ENCODE measurements around the gene GRM1.

GRM1 gene

GRCh38 chr6:146028851-146029572, at the start of gene GRM1:
GRM1 (plus strand) TSS chr6:146029062; CDS start chr6:146029518, 456 bp downstream.
- DNase-seq: no peak

- DNase-seq: no peak
Measured at GRCh38 chr6:146009338-146009737, 19.5 kb upstream of the GRM1 start.

DNA sequence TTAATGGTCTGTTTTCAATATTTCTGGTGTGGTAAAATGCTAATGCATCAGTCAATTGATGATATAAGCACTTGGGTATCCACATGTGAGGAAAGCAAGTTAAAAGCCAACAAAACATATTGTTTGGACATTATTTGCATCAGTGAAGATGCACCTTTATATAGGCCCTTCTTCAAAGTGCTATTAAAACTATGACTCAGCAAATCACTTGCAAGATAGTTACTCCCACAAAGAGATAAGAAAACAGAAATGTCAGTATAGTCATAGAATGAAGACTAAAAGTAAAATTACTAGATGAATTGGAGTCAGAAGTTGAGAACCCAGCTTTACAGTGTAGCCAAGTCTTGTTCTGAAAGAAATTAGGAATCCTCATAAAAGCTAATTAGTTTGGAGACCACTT, 14.6 kb upstream of the GRM1 start:
- DNase-seq: no peak

GRCh38 chr6:146017672-146018071, 11.2 kb upstream of the GRM1 start:
- no peak for DNase-seq

- DNase-seq: no peak
Measured at GRCh38 chr6:146026873-146027272, 2.0 kb upstream of the GRM1 start.

DNA sequence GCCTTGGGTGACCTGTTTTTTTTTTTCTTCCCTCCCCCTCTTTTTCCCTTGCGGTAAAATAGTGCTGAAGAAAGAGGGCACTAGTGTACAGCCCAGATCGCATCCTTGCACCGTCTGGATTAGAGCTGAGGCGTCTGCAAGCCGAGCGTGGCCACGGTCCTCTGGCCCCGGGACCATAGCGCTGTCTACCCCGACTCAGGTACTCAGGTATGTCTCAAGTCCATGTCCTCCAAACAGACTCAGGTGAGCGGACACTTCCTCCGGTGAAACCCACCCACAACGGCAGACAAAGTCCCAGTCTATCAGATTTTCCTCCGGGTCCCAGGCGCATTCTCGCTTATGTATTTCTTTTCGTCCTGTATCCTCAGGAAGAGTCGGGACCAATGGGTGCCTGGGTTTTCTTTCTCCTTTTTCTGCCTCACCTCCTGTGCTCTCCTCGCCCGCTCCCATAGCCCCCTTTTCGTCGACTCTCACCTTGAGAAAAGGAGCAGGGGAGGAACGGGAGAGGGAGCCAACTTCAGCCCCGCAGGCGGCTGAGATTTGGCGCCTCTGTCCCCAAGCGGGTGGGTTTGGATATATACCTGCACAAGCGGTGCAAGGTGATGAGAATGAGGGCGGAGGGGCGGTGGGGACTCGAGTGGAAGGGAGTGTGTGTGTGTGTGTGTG, 1.1 kb upstream of the GRM1 start:
- DNase-seq: peak; percentile 45

GRCh38 chr6:146028252-146028795, 538 bp upstream of the GRM1 start:
- DNase-seq: no peak

GRCh38 chr6:146029573-146030184, 817 bp downstream of the GRM1 start:
- no peak for DNase-seq

- DNase-seq: no peak
Measured at GRCh38 chr6:146032387-146032786, 3.5 kb downstream of the GRM1 start.

- DNase-seq: no peak
Measured at GRCh38 chr6:146040360-146040759, 11.5 kb downstream of the GRM1 start.

DNA sequence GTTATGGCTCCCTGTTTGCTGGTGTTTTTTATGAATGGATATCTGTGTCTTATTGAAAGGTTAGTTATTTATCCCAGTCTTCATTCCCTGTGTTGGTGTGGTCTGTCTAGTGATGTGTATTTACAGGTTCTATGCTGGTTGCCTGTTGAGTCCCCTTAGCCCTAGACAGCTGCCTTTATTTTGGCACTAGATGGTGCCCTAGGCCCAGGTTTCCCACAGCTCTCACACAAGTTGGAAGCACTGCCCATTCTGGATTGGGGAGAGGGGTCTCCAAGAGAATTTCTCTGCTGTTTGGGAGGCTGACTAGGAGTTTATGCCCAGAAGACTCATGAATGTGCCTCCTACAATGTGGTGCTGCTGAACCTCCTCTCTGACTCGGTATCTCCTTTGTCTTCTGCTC, 12.4 kb downstream of the GRM1 start:
- peak; percentile 33 for DNase-seq

DNA sequence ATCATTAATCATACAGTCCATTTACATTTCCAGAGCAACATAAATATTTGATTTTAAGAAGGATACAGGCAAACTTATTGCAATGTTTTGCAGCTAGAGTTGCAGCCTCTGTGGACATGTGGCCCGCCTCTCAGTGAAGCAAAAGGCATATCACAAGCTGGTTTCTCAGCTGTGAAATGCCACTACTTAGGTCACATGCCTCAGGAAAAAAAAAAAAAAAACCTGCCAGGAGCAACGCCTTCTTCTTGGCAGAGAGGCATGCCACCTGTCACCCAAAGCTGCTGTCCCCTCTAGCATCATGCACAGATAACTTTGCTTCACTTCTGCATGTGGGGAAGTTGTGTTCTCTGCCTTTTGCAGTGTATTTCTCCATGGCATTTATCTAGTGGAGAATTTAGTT, 18.5 kb downstream of the GRM1 start:
- peak; percentile 88 for DNase-seq

- DNase-seq: no peak
Measured at GRCh38 chr6:146050168-146050567, 21.3 kb downstream of the GRM1 start.

GRCh38 chr6:146056506-146056905, 27.6 kb downstream of the GRM1 start:
- peak; percentile 61 for DNase-seq

DNA sequence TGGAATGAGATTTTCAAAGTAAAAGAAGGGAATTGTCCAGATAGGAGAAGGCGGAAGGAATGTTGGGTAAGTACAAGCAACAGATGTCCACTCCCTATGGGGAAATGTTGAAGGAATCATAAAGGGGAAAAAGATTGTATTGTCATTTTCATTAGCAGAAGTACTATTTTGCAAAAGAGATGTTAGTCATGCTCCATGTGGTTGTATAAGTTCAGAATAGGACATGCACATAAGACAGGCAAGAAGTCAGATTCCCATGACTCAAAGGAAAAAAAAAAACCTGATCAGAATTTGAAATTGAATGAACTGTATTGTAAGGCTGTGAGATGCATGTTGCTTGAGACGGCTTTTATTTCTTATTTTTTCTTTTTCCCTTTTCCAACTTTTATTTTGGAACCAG, 36.8 kb downstream of the GRM1 start:
- DNase-seq: no peak

DNA sequence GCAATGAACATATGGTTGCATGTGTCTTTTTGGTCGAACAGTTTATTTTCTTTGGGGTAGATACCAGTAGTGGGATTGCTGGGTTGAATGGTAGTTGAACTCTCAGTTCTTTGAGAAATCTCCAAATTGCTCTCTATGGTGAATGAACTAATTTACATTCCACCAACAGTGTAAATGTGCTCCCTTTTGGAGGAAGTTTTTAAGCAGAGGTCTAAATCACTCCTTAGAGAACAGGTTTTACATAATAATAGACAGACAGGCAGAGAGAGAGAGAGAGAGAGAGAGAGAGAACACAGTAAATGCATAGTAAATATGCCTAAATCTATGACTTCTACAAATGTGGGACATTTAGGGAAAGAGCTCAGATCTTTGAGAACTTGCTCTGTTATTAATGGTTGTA, 37.6 kb downstream of the GRM1 start:
- DNase-seq: no peak

DNA sequence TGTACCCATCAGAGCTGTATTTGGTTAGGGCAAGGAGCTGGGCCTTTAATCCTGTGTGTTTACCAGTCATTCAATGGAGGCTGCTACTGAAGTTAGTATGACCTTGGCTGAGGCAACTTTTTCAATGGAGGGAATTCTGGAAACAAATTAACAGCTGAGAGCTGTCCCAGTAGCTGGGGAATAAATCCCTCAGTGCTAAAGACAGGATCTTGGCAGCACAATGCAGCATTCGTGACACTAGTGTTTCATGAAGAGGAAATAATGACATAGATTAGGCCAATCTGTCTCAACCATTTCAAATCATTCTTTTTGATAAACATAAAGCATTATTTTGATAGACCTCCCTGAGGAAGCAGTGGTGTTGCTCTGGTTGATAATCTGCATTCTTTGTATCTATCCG, 42.9 kb downstream of the GRM1 start:
- DNase-seq: no peak

GRCh38 chr6:146077992-146078391, 49.1 kb downstream of the GRM1 start:
- DNase-seq: no peak

- no peak for DNase-seq
Measured at GRCh38 chr6:146087386-146087785, 58.5 kb downstream of the GRM1 start.

- no peak for DNase-seq
Measured at GRCh38 chr6:146090474-146090873, 61.6 kb downstream of the GRM1 start.

DNA sequence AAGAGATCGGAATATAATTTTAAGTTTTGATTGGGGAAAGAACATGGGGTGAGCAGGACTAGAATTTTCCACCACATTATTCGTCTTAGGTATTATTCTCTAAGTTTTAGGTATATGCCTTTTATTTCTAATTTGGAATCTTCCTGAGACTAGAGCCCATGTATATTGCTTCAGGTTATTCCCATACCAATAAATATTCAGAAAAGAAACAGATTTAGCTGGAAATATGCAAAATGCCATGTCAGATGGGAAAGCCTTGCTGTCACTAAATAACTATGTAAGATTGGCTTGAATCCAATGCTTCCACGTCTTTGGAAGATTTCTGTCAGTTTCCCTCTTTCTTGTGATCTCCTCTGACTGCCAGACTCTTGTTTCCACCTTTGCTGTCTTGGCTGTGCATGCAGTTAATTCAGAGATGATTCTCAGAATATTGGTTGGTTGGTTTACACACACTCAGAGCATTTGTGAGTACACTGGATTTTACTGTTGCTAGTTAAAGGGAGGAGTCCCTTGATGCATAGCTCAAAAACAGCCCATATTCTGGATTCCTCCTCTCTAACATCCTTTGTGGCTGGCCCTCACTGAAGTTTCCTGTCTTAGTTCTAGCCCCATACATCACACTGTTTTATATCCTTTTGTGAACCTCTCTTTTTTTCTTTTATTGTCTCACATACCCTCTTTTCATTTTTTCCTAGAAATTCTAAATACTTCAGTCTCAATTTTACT, 64.3 kb downstream of the GRM1 start:
- no peak for DNase-seq

DNA sequence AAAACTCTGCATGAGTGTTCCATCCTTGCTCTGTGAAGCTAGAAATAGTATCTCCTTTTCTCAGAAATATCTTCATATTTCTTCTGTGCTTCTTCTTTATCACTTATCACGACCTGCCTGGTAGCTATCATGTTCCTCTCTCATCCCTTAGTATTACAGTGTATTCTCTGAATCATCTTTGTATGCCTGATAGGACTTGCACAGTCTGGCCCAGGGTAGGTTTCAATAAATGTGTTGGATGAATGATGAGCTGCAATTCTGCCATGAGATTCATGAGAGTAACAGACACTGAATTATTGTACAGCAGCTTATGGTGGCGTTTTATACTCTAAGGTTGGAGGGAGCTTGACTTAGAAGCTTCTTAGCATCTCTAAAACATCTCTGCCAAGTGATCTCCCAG, 66.6 kb downstream of the GRM1 start:
- no peak for DNase-seq

- DNase-seq: no peak
Measured at GRCh38 chr6:146097586-146097985, 68.7 kb downstream of the GRM1 start.
